Fibroblast of the aortic adventitia (primary cell): ENCODE measurements around the gene ENTREP3. TPM values are rescaled to one million over a fixed set of nuclear protein-coding genes. Genes with fewer than 3 reads are reported as not detected.

Experiments
- DNase-seq: peaks from one replicate; pipeline ENCODE4 v3.0.0-alpha.2; 2010; ENCODE audit warnings: low read depth
- H3K4me3 ChIP-seq: 2 replicates; pipeline ENCODE4 v1.5.1; 2011; ENCODE audit warnings: low read depth, mild to moderate bottlenecking, control low read depth, low read length, moderate library complexity
- total RNA-seq: library from RNA; depleted of rRNA; stranded (reverse); fragments of >200 nt; gene quantifications from 2 replicates; pipeline ENCODE4 v1.2.3, GENCODE V29; 2012; ENCODE audit warnings: low replicate concordance
- TF ChIP-seq, protein P1 (sequence below): IDR thresholded peaks from 2 replicates; pipeline ENCODE4 v1.5.1; 2011; ENCODE audit warnings: mild to moderate bottlenecking, low read length, control low read depth, inconsistent platforms; ENCODE audit not compliant: insufficient read depth

ENTREP3 gene
- total RNA-seq, 1 donor = 9.3 TPM

- no peak for DNase-seq
- no peak overlapping the region for H3K4me3 ChIP-seq
- TF ChIP-seq, protein P1, sequence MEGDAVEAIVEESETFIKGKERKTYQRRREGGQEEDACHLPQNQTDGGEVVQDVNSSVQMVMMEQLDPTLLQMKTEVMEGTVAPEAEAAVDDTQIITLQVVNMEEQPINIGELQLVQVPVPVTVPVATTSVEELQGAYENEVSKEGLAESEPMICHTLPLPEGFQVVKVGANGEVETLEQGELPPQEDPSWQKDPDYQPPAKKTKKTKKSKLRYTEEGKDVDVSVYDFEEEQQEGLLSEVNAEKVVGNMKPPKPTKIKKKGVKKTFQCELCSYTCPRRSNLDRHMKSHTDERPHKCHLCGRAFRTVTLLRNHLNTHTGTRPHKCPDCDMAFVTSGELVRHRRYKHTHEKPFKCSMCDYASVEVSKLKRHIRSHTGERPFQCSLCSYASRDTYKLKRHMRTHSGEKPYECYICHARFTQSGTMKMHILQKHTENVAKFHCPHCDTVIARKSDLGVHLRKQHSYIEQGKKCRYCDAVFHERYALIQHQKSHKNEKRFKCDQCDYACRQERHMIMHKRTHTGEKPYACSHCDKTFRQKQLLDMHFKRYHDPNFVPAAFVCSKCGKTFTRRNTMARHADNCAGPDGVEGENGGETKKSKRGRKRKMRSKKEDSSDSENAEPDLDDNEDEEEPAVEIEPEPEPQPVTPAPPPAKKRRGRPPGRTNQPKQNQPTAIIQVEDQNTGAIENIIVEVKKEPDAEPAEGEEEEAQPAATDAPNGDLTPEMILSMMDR = no peak
Observed at GRCh38 chr1:155202731-155203515, 52.4 kb downstream of the ENTREP3 start.

DNA sequence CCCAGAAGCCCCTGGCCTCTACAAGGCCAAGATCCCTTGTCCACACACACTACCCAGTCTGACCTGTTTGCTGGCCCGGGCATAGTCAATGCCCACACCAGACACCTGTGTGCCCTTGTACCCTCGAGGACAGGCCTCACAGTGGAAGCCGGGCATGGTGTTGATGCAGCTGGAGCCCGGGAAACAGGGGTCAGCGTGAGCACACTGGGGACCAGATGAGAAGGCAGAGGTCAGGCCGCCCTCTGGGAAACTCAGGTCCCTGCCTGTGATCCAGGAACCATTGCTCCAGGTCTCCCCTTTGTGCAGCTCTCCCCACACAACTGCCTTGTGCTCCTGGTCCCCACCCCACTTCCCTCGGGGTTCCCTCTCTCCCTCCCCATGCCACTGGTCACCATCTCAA lies 53.1 kb downstream of the ENTREP3 start:
- H3K4me3 ChIP-seq = no peak overlapping the region
- no peak for DNase-seq
- TF ChIP-seq, protein P1 = no peak

GRCh38 chr1:155200920-155201319 lies 54.4 kb downstream of the ENTREP3 start:
- H3K4me3 ChIP-seq = no peak overlapping the region
- TF ChIP-seq, protein P1 = no peak
- no peak for DNase-seq

DNA sequence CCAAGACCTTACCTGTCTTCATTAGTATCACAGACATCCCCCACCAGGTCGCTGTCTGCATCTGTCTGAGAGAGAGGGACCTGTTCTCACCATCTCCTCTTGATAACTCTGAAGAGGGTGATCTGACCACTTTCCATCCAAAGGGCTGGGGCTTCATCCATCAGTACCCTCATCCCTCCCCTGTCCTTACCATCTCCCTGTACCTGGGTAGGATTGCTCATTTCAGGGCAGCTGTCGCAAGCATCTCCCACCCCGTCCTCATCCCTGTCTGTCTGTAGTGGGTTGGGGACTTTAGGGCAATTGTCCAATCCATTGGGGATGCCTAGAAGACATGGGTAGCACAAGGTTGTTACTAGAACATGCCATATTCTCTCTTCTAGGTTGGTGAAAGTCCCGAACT lies 55.5 kb downstream of the ENTREP3 start:
- no peak for DNase-seq
- TF ChIP-seq, protein P1 = no peak

DNA sequence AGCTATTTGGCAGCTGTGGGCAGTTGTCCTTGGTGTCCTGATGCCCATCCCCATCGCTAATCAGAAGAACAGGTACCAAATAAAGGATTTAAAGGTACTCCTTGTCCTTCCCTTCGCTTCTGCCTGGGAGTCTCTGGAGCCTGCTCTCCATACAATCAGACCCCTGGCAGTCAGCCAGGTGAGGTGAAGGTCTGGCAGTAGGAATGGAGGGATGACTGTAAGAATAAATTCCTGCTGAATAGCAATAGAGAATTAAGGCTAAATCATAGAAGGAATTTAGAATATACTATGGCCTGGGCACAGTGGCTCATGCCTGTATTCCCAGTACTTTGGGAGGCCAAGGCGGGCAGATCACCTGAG lies 56.8 kb downstream of the ENTREP3 start:
- TF ChIP-seq, protein P1 = no peak
- no peak overlapping the region for H3K4me3 ChIP-seq
- no peak for DNase-seq

More for the DNA sequence above, 55.5 kb downstream of the ENTREP3 start:
- no peak overlapping the region for H3K4me3 ChIP-seq

DNA sequence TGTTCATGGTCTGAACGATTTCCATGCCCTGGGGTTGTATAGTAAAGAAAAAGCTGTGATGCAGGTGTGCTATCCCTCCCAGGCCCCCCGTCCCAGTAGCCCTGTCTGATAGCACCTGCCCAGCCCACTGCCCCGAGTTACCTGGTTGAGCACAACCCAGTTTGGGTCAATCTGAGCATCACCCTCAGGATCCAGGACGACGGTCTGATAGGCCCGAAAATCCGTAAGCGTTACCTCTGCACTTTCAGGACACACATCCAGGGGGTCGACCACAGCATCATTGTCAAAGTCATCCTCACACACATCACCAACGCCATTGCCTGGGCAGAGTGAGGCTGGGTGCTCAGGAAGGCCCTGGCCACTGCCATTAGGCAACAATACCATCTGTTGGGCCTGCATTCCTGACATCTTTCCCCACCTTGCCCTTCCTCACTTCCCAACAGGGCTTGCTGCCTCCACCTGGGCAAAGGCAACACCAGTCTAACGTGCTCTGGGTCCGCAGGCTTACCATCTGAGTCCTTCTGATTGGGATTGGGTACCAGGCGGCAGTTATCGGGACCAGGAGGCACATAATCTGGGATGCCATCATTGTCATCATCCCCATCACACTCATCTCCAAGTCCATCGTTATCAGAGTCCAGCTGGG lies 57.3 kb downstream of the ENTREP3 start:
- TF ChIP-seq, protein P1 = no peak
- no peak for DNase-seq
- no peak overlapping the region for H3K4me3 ChIP-seq

Other genes with a start within 250 kb of the ENTREP3 start
- gene DCST2, start 221.7 kb downstream of the ENTREP3 start, total RNA-seq = 0.09 TPM in 1 of 2 replicates, not detected in the other
- not detected in 2 replicates for gene DCST1, start 221.7 kb downstream of the ENTREP3 start, total RNA-seq
- gene ADAM15, start 204.2 kb downstream of the ENTREP3 start, total RNA-seq = 39.0 and 69.9 TPM in 2 replicates
- 2.4 and 5.3 TPM in 2 replicates for gene EFNA4, start 191.7 kb downstream of the ENTREP3 start, total RNA-seq
- gene EFNA3, start 176.6 kb downstream of the ENTREP3 start, total RNA-seq = 0.90 TPM in 1 of 2 replicates, not detected in the other
- gene EFNA1, start 127.6 kb downstream of the ENTREP3 start, total RNA-seq = 0.16 and 0.54 TPM in 2 replicates
- gene SLC50A1, start 119.6 kb downstream of the ENTREP3 start, total RNA-seq = 25.6 and 39.3 TPM in 2 replicates
- gene DPM3, start 115.0 kb downstream of the ENTREP3 start, total RNA-seq = 26.1 and 46.3 TPM in 2 replicates
- 29.8 and 100 TPM in 2 replicates for gene KRTCAP2, start 82.2 kb downstream of the ENTREP3 start, total RNA-seq
- gene TRIM46, start 81.6 kb downstream of the ENTREP3 start, total RNA-seq = 5.2 and 13.2 TPM in 2 replicates
- gene THBS3, start 47.6 kb downstream of the ENTREP3 start, total RNA-seq = 29.3 and 41.1 TPM in 2 replicates
- gene MTX1, start 46.8 kb downstream of the ENTREP3 start, total RNA-seq = 13.7 and 26.1 TPM in 2 replicates
- gene SCAMP3, start 6.9 kb upstream of the ENTREP3 start, total RNA-seq = 12.5 and 47.6 TPM in 2 replicates
- 29.7 and 53.7 TPM in 2 replicates for gene CLK2, start 18.0 kb upstream of the ENTREP3 start, total RNA-seq
- 0.08 and 1.4 TPM in 2 replicates for gene HCN3, start 22.0 kb upstream of the ENTREP3 start, total RNA-seq
- not detected in 2 replicates for gene PKLR, start 46.0 kb upstream of the ENTREP3 start, total RNA-seq
- 153 and 600 TPM in 2 replicates for gene FDPS, start 53.4 kb upstream of the ENTREP3 start, total RNA-seq
- gene RUSC1, start 65.4 kb upstream of the ENTREP3 start, total RNA-seq = 6.7 and 23.0 TPM in 2 replicates